ENCODE results near the gene PLEKHJ1.

The PLEKHJ1 gene

GRCh38 chr19:2197270-2197669 lies 38.9 kb downstream of the PLEKHJ1 start:
- DNase-seq (ENCODE audit: low read depth), result no peak

GRCh38 chr19:2195914-2196313 lies 40.2 kb downstream of the PLEKHJ1 start:
- no peak for DNase-seq (ENCODE audit: low read depth)

- DNase-seq (ENCODE audit: low read depth), result no peak
These were observed 40.8 kb downstream of the PLEKHJ1 start for GRCh38 chr19:2195361-2195760.

- DNase-seq (ENCODE audit: low read depth), result no peak
These were observed 41.5 kb downstream of the PLEKHJ1 start for GRCh38 chr19:2194513-2195078.

- DNase-seq (ENCODE audit: low read depth), result no peak
These were observed 42.3 kb downstream of the PLEKHJ1 start for GRCh38 chr19:2193807-2194206.

GRCh38 chr19:2192862-2193261 lies 43.3 kb downstream of the PLEKHJ1 start:
- no peak for DNase-seq (ENCODE audit: low read depth)

GRCh38 chr19:2191456-2192310 lies 44.4 kb downstream of the PLEKHJ1 start:
- DNase-seq (ENCODE audit: low read depth), result no peak

- no peak for DNase-seq (ENCODE audit: low read depth)
These were observed 45.2 kb downstream of the PLEKHJ1 start for GRCh38 chr19:2190848-2191455.

GRCh38 chr19:2189880-2190279 lies 46.2 kb downstream of the PLEKHJ1 start:
- no peak for DNase-seq (ENCODE audit: low read depth)

GRCh38 chr19:2188708-2189385 lies 47.3 kb downstream of the PLEKHJ1 start:
- no peak for DNase-seq (ENCODE audit: low read depth)

GRCh38 chr19:2187159-2187558 lies 49.0 kb downstream of the PLEKHJ1 start:
- no peak for DNase-seq (ENCODE audit: low read depth)

GRCh38 chr19:2186071-2186846 lies 49.9 kb downstream of the PLEKHJ1 start:
- no peak for DNase-seq (ENCODE audit: low read depth)

- no peak for DNase-seq (ENCODE audit: low read depth)
These were observed 50.4 kb downstream of the PLEKHJ1 start for GRCh38 chr19:2185734-2186070.

GRCh38 chr19:2184422-2184975 lies 51.6 kb downstream of the PLEKHJ1 start:
- no peak for DNase-seq (ENCODE audit: low read depth)

Data from T-helper 22 cell (primary cell).